Esophagus squamous epithelium (tissue), 4 donors: Measurements from ENCODE around the gene ATXN1.

Experiments used
- POLR2A ChIP-seq, 4 donors: fragments of 450-650 bp; IDR thresholded peaks; one replicate each; pipeline ENCODE4 v1.6.1; 2017; ENCODE audit warnings: antibody characterized with exemption in 4 of 4, mild to moderate bottlenecking in 4 of 4, moderate library complexity in 3 of 4
- TF ChIP-seq, protein P1 (sequence below), 6 experiments: fragments of 450-650 bp in 4 of 6; fragments of 200-600 bp in 2 of 6; sonication (generic) in 2 of 6; IDR thresholded peaks; one replicate each; pipeline ENCODE4 v1.5.1; 2016 to 2019; ENCODE audit warnings: antibody characterized with exemption in 6 of 6, mild to moderate bottlenecking in 4 of 6, moderate library complexity in 4 of 6

GRCh38 chr6:16419636-16420336, 341.5 kb downstream of the ATXN1 start:
- TF ChIP-seq, protein P1, sequence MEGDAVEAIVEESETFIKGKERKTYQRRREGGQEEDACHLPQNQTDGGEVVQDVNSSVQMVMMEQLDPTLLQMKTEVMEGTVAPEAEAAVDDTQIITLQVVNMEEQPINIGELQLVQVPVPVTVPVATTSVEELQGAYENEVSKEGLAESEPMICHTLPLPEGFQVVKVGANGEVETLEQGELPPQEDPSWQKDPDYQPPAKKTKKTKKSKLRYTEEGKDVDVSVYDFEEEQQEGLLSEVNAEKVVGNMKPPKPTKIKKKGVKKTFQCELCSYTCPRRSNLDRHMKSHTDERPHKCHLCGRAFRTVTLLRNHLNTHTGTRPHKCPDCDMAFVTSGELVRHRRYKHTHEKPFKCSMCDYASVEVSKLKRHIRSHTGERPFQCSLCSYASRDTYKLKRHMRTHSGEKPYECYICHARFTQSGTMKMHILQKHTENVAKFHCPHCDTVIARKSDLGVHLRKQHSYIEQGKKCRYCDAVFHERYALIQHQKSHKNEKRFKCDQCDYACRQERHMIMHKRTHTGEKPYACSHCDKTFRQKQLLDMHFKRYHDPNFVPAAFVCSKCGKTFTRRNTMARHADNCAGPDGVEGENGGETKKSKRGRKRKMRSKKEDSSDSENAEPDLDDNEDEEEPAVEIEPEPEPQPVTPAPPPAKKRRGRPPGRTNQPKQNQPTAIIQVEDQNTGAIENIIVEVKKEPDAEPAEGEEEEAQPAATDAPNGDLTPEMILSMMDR (IDR thresholded peaks at IDR 0.05): no peak
- no peak for TF ChIP-seq POLR2A (IDR thresholded peaks at IDR 0.05)
